HG02981 (cell line): ENCODE measurements around the gene SSU72.
"Not testable (repeated sequence)": the region's sequence is repeated elsewhere in the genome, so short reads cannot be mapped to it uniquely, and the experiment has no call there.

Source experiments
- ATAC-seq: cut with Tn5 transposase; IDR thresholded peaks from one replicate; pipeline ENCODE4 v1.9.1; 2021; ENCODE audit warnings: mild to moderate bottlenecking, moderate library complexity; ENCODE audit not compliant: unreplicated experiment

SSU72 gene

GRCh38 chr1:1561801-1562470 is 12.7 kb downstream of the SSU72 start:
- no peak for ATAC-seq

- ATAC-seq, result no peak
Measured at GRCh38 chr1:1560178-1560577, 14.5 kb downstream of the SSU72 start.

DNA sequence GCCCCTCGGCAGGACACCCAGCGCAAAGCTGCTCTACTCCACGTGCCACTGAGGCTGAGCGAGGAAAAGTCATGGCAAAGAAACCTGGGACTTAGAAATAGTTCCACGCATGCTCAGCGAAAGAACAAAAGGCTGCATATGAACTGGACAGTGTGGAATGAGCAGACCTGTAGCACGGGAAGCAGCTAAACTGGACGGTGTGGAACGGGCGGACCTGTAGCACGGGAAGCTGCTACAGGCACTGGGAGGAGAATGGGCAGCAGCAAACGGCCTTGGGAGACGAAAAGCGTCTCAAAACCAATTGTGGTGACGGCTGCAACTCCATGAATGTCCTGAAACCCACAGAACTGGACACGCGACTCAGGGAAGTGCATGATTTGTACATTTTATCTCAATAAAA is 15.6 kb downstream of the SSU72 start:
- ATAC-seq, result no peak

GRCh38 chr1:1558591-1558990 is 16.1 kb downstream of the SSU72 start:
- no peak for ATAC-seq

GRCh38 chr1:1557688-1558087 is 17.0 kb downstream of the SSU72 start:
- not testable (repeated sequence) for ATAC-seq

GRCh38 chr1:1556961-1557360 is 17.7 kb downstream of the SSU72 start:
- not testable (repeated sequence) for ATAC-seq

DNA sequence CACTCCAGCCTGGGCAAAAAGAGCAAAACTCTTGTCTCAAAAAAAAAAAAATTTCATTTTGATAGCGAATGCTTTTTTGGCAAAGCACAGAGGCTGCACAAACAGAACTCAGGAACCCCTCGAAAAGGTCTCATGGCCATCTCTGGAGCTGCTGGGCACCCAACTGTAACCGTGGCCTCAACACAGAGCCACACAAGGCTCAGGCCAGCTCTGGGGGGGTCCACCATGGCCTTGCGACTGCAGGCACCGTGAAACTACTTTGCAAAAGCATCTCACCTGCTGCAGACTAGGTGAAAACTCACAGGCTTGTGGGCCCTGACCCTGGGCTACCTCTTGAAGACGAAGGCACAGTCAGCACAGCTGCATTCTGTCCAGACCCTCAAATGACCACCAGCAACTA is 18.2 kb downstream of the SSU72 start:
- ATAC-seq, result no peak

DNA sequence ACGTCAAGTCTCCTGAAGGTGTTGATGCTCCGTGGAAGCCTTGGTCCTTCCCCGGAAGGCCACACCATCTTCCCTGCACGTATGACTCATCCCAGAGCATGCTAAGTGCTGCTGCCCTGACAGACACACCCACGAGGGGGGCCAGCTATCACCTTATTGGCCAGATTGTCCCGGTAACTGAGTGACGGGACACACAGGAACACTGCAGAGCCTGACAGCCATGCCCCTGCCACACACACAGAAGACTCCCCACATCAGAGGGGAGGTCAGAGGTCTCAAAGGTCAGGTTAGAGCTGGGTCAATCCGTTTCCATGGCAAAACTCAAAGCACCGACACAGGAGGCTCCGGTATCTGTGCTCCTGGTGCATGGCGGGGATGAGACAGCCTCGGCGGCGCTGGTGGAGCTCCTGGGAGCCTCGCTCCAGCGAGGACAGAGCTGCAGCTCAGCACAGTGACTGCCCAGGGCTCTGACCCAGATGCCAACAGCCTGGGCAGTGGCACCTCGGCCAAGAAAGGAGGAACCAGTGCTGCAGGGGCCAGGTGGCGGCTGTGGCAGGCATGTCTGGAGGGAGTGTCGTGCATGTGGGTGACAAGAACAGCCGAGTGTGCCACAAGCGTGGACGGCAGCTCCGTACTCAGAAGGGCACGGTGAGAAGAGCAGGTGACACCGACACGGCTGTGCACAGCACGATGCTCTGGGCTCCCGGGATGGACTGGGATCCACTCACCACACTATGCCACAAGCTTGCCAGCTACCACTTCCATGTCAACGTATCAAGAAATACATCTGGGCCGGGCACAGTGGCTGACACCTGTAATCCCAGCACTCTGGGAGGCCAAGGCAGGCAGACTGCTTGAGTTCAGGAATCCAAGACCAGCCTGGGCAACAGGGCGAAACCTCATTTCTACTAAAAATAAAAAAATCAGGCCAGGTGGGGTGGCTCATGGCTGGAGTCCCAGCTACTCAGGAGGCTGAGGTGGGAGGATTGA is 19.4 kb downstream of the SSU72 start:
- ATAC-seq, result no peak

- no peak for ATAC-seq
Measured at GRCh38 chr1:1554550-1554925, 20.1 kb downstream of the SSU72 start.

GRCh38 chr1:1553821-1554494 is 20.7 kb downstream of the SSU72 start:
- ATAC-seq, result no peak

- ATAC-seq, result no peak
Measured at GRCh38 chr1:1552263-1552639, 22.4 kb downstream of the SSU72 start.

DNA sequence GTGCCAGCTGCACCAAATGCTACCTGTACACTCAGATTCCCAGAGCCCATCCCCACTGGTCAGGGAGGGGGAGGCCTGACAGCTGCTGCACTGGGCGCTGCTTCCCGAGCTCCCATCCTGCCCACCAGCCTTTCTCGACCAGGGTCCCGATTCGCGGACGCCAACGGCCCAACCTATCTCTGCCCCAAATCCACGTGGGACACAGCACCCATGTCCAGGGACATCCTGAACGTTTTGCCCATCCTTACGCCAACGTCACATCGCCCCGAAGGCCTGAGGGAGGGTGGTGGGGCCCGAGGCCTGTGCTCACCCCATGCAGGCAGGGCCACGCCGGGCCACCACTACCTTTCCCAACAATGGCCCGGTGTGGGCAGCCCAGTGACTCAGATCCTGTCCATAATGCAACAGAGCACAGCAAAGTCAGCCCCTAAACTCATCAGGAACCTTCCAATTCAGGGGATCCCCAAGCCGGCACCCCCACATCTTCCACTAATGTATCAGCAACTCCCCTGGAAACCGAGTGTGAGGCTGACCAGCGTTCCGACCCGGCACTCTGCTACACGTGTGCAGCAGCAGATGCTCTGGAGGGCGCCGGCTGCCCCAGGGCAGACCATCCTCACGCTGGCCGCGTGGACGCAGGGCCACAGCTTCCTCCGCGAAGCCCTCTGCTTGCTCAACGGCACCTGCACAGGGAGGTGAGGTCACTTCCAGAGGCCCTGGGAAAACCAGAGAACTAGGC is 23.0 kb downstream of the SSU72 start:
- no peak for ATAC-seq

- no peak for ATAC-seq
Measured at GRCh38 chr1:1550591-1551432, 23.9 kb downstream of the SSU72 start.

GRCh38 chr1:1550087-1550486 is 24.6 kb downstream of the SSU72 start:
- ATAC-seq, result no peak

DNA sequence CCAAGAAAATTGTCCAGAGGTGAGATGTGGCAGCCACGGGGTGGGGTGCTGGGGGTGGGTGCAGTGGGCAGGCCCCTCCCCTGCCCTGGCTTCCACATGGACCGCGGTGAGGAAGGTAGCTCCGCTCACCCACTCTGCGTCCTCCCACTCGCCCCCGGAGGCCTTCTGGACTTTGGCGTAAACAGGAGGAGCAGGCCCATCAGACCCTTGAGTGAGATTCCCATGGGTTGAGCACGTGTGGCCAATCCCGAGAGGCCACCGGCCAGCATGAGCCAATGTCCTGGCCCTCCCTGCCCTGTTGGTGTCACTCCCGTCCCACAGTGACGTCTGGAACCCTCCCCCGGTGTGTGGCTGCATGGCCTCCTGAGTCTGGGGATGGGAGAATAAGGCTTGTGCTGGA is 26.1 kb downstream of the SSU72 start:
- ATAC-seq, result no peak

DNA sequence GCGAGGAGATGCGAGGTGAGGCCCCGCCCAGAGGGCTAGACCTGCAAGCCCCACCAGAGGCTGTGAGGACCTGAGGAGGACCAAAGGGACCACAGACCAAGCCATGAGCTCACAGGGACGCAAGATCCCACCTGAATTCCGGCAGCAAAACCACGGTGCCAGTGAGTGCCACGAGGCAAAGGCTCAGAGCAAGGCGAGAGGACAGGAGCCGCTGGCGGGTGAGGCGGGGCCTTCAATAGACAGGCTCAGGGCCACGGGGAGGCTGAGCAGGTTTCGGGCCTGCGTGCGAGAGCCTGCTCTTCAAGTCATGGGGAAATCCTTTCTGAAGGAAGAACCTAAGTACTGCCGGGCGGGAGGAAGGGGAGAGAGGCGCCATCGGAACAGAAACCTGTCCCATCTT is 27.2 kb downstream of the SSU72 start:
- no peak for ATAC-seq

DNA sequence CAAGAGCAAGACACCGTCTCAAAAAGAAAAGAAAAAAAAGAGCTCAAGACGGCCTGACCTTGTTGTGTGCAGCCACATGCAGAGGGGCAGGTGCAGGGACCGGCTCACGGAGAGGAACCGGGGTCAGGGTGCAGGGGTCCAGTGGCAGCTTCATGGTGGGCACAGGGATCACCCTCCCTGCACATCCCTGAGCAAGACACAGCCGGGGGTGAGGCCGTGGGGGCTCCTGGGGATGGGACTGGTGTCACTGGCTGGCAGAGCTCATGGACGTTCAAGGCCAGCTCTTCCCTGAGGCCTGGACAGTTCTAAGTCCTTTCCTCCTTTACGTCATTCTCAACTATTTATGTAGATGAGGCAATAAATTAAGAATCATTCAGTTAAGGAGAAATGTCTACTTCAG is 27.7 kb downstream of the SSU72 start:
- ATAC-seq, result no peak

- no peak for ATAC-seq
Measured at GRCh38 chr1:1545946-1546737, 28.5 kb downstream of the SSU72 start.

DNA sequence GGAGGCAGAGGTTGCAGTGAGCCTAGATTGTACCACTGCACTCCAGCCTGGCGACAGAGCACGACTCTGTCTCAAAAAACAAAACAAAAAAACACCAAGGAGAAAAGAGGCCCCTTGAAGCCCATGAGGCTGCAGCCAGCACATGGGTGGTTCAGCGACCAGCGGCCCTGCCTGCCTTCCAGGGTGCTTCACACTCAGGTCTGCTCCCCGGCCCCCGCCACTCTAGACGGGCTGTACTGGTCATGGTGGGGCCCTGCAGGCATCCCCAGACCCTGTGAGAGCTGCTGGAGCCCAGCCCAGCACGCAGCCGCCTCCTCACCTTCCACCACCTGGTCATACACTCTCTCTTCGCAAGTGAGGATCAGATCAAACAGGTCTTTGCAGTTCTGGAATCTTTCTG is 30.1 kb downstream of the SSU72 start:
- no peak for ATAC-seq
